MM.1S (cell line): Measurements from ENCODE around the gene CFAP77.

Experiments
- DNase-seq: peaks from one replicate; pipeline ENCODE4 v3.0.0-alpha.2; 2015
- H2AFZ ChIP-seq: fragments of 300-600 bp; sonication (generic); 2 replicates; pipeline ENCODE4 v1.6.0; 2016; ENCODE audit warnings: antibody characterized with exemption, low read length
- H3F3A ChIP-seq: fragments of 300-600 bp; sonication (generic); 2 replicates; pipeline ENCODE4 v1.6.1; 2016; ENCODE audit warnings: mild to moderate bottlenecking, antibody characterized with exemption, low read length, moderate library complexity, mixed read lengths; ENCODE audit not compliant: insufficient read depth
- H3K27ac ChIP-seq: fragments of 300-600 bp; sonication (generic); 2 replicates; pipeline ENCODE4 v1.5.1; 2016; ENCODE audit warnings: mild to moderate bottlenecking, low read length
- H3K27me3 ChIP-seq: fragments of 300-600 bp; sonication (generic); replicated peaks from 2 replicates; pipeline ENCODE4 v1.6.0; 2016; ENCODE audit warnings: low read length; ENCODE audit not compliant: insufficient read depth
- H3K36me3 ChIP-seq: fragments of 300-600 bp; sonication (generic); replicated peaks from 2 replicates; pipeline ENCODE4 v1.6.1; 2016; ENCODE audit warnings: mild to moderate bottlenecking, low read length, mixed read lengths; ENCODE audit not compliant: insufficient read depth
- H3K4me1 ChIP-seq: fragments of 300-600 bp; sonication (generic); 2 replicates; pipeline ENCODE4 v1.6.1; 2016; ENCODE audit warnings: low read length, mixed read lengths
- H3K4me2 ChIP-seq: fragments of 300-600 bp; sonication (generic); 2 replicates; pipeline ENCODE4 v1.6.0; 2016; ENCODE audit warnings: low read depth, low read length
- H3K4me3 ChIP-seq: fragments of 300-600 bp; sonication (generic); 2 replicates; pipeline ENCODE4 v1.5.1; 2016; ENCODE audit warnings: low read length, mixed read lengths
- H3K79me2 ChIP-seq: fragments of 300-600 bp; sonication (generic); 2 replicates; pipeline ENCODE4 v1.6.1; 2016; ENCODE audit warnings: mixed run types, low read length, mixed read lengths
- H3K9ac ChIP-seq: fragments of 300-600 bp; sonication (generic); 2 replicates; pipeline ENCODE4 v1.6.1; 2016; ENCODE audit warnings: low read length, mixed read lengths
- H3K9me2 ChIP-seq: fragments of 300-600 bp; sonication (generic); replicated peaks from 2 replicates; pipeline ENCODE4 v1.6.1; 2016; ENCODE audit warnings: mild to moderate bottlenecking, low read length, mixed read lengths; ENCODE audit not compliant: insufficient read depth
- H3K9me3 ChIP-seq: fragments of 300-600 bp; sonication (generic); replicated peaks from 2 replicates; pipeline ENCODE4 v1.6.1; 2016; ENCODE audit warnings: mild to moderate bottlenecking, low read length, mixed read lengths; ENCODE audit not compliant: insufficient read depth
- H4K20me1 ChIP-seq: fragments of 300-600 bp; sonication (generic); 2 replicates; pipeline ENCODE4 v1.6.1; 2016; ENCODE audit warnings: mild to moderate bottlenecking, low read length, moderate library complexity, mixed read lengths; ENCODE audit not compliant: insufficient read depth
- EZH2 ChIP-seq: fragments of 300-600 bp; sonication (generic); optimal IDR thresholded peaks from 2 replicates; pipeline ENCODE3; 2017; ENCODE audit warnings: low read depth, mild to moderate bottlenecking, antibody characterized with exemption, low read length, mixed read lengths
- EZH2phosphoT487 ChIP-seq: fragments of 300-600 bp; sonication (generic); IDR thresholded peaks from 2 replicates; pipeline ENCODE4 v1.6.1; 2018; ENCODE audit warnings: antibody characterized with exemption, low read length
- TF ChIP-seq, protein P1 (sequence below): fragments of 300-600 bp; sonication (generic); IDR thresholded peaks from 2 replicates; pipeline ENCODE4 v1.5.1; 2016; ENCODE audit warnings: antibody characterized with exemption, low read length, mixed read lengths

CFAP77 gene

DNA sequence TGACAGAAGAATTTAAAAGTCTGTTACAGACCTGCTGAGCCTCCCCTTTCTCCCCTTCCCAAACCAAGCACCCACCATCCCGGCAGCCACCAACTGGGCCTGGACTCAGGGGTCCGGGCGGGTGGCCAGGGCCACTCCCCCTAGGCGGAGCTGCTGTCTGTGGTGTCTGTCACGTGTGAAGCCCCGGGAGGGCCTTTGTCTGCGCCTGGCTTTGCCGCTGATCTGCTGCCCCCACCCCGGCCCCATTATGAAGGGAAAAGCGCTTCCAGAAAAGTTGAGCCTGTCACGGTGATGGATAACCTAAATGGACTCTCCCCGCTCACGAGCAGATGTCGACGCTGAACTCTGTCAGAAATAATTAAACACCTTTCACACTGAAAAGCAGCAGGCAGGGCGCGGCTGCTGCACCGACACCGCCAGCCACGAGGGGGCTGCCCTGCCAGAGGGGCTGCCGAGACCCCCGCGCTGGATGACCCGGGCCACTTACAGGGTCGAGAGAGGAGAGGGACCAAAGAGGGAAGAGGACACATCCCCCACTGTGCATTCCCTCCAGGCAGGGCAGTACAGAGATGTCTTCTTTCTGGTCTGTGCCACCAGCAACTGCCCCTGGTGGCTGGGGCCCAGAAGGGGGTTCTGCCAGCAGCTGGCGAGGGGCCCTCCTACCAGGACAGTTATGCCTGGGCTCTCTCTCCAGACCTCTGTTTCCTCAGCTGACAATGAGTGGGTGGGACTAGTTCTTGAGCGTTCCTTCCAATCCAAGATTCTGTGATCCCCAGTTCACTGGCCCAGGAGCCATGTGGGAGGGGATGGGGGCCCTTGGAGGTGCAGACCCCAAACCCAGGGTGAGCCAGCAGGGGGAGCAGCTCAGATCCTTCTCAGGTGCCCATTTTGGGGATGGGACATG, 136.4 kb downstream of the CFAP77 start:
- Histone ChIP-seq H3K4me1 (no peaks in the 10 kb centered on the region), H3F3A (no peaks in the 10 kb centered on the region), H2AFZ (no peak overlapping the region), H3K36me3 (no peaks in the 10 kb centered on the region), H3K27ac (no peak overlapping the region), H3K9me2 (no peaks in the 10 kb centered on the region), H3K4me2 (no peak overlapping the region), H3K27me3 (peaks cover 88% of the 10 kb centered on the region), H3K9me3 (no peaks in the 10 kb centered on the region), H3K9ac (no peak overlapping the region), H4K20me1 (no peaks in the 10 kb centered on the region), H3K4me3 (no peak overlapping the region), H3K79me2 (no peaks in the 10 kb centered on the region)
- TF ChIP-seq, protein P1, sequence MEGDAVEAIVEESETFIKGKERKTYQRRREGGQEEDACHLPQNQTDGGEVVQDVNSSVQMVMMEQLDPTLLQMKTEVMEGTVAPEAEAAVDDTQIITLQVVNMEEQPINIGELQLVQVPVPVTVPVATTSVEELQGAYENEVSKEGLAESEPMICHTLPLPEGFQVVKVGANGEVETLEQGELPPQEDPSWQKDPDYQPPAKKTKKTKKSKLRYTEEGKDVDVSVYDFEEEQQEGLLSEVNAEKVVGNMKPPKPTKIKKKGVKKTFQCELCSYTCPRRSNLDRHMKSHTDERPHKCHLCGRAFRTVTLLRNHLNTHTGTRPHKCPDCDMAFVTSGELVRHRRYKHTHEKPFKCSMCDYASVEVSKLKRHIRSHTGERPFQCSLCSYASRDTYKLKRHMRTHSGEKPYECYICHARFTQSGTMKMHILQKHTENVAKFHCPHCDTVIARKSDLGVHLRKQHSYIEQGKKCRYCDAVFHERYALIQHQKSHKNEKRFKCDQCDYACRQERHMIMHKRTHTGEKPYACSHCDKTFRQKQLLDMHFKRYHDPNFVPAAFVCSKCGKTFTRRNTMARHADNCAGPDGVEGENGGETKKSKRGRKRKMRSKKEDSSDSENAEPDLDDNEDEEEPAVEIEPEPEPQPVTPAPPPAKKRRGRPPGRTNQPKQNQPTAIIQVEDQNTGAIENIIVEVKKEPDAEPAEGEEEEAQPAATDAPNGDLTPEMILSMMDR: peak; percentile 34
- TF ChIP-seq EZH2: no peak
- DNase-seq: no peak

DNA sequence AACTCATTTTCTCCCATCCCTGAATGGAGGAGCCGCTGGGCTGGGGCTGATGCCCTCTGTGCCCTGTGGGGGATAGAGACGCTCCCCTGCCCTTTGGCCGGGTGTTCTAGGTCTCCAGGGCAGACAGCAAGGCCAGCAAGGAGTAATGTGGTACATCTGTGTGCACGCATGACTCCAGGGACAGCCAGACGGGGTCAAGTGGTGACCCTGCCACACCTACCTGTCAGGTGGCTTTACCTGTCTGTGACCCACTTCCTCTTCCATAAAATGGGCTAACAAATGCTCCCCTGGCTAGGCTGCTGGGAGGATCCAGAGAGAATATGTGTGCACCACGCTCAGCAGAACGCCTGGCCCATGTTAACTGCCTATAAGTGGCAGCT, 137.0 kb downstream of the CFAP77 start:
- Histone ChIP-seq H4K20me1 (no peaks in the 10 kb centered on the region), H3K9me2 (no peaks in the 10 kb centered on the region), H3K27ac (no peak overlapping the region), H3K36me3 (no peaks in the 10 kb centered on the region), H3K79me2 (no peaks in the 10 kb centered on the region), H3K4me3 (no peak overlapping the region), H3K4me1 (no peaks in the 10 kb centered on the region), H3K9me3 (no peaks in the 10 kb centered on the region), H3K27me3 (peaks cover 87% of the 10 kb centered on the region), H3K9ac (no peak overlapping the region), H3K4me2 (no peak overlapping the region), H2AFZ (no peak overlapping the region), H3F3A (no peaks in the 10 kb centered on the region)
- no peak for TF ChIP-seq EZH2
- DNase-seq: no peak

DNA sequence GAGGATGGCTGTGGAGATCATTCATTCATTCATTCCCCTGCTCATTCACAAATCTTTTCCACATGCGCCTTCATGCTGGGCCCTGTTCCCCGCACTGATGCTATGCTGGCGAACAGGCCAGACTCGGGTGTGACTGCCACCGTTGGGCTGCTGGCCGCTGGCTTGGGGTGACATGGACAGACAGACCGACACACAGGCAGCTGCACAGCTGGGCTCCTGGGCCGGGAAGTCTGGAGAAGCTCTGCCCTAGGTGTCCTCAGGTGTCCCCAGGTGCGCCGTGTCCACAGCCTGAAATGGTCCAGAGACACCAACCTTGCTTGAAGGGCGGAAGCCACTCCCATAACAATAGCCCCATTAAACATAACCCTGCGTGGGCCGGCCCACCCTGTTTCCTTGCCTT, 137.4 kb downstream of the CFAP77 start:
- Histone ChIP-seq H3K27ac (no peak overlapping the region), H3K4me3 (no peak overlapping the region), H3K27me3 (peaks cover 85% of the 10 kb centered on the region), H3K79me2 (no peaks in the 10 kb centered on the region), H4K20me1 (no peaks in the 10 kb centered on the region), H3K36me3 (no peaks in the 10 kb centered on the region), H3K9ac (no peak overlapping the region), H3K4me2 (no peak overlapping the region), H3K9me2 (no peaks in the 10 kb centered on the region), H3K9me3 (no peaks in the 10 kb centered on the region), H3K4me1 (no peaks in the 10 kb centered on the region), H3F3A (no peaks in the 10 kb centered on the region), H2AFZ (no peak overlapping the region)
- no peak for DNase-seq
- TF ChIP-seq EZH2phosphoT487 (no peak), EZH2 (no peak)
- TF ChIP-seq, protein P1: no peak
